ENCODE measurements around the gene LAP3.

Gene LAP3

DNA sequence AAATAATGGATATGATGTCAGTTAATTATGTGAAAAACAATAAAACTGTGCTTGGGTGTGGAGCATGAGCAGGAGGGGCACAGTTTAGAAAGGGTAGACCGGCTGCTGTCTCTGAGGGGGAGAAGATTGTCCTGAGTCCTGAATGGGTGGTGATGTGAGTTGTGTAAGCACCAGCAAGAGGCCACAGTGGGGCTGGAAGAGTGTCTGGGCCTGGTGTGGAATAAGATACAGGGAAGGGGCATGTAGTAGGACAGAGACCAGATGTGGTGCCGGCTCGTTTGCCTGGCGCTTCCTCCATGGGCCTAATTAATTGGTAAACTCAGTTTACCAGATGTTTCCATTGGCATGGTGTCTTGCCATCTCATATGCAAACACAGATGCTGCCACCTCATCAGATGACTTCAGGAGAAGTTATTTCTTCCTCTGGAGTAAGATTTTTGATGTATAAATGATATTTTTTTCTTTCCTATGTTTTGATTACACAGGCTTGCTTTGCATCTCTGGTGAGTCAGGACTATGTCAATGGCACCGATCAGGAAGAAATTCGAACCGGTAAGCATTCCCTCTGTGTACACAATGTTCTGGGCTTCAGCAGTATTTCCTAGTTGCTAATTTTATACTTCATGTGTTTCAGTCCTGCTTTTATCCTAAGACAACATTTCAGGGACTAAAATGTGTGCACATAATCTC lies 42.6 kb downstream of the LAP3 start:
- no peak for DNase-seq (ENCODE audit: low spot score)

GRCh38 chr4:17623451-17624001 lies 46.5 kb downstream of the LAP3 start:
- no peak for DNase-seq (ENCODE audit: low spot score)

GRCh38 chr4:17624821-17625220 lies 47.8 kb downstream of the LAP3 start:
- peak; percentile 44 for DNase-seq (ENCODE audit: low spot score)

- DNase-seq (ENCODE audit: low spot score): no peak
Observed at GRCh38 chr4:17630228-17630627, 53.2 kb downstream of the LAP3 start.

- no peak for DNase-seq (ENCODE audit: low spot score)
Observed at GRCh38 chr4:17633600-17633999, 56.6 kb downstream of the LAP3 start.

GRCh38 chr4:17635056-17635455 lies 58.1 kb downstream of the LAP3 start:
- no peak for DNase-seq (ENCODE audit: low spot score)

GRCh38 chr4:17636341-17636695 lies 59.3 kb downstream of the LAP3 start:
- DNase-seq (ENCODE audit: low spot score): no peak

DNA sequence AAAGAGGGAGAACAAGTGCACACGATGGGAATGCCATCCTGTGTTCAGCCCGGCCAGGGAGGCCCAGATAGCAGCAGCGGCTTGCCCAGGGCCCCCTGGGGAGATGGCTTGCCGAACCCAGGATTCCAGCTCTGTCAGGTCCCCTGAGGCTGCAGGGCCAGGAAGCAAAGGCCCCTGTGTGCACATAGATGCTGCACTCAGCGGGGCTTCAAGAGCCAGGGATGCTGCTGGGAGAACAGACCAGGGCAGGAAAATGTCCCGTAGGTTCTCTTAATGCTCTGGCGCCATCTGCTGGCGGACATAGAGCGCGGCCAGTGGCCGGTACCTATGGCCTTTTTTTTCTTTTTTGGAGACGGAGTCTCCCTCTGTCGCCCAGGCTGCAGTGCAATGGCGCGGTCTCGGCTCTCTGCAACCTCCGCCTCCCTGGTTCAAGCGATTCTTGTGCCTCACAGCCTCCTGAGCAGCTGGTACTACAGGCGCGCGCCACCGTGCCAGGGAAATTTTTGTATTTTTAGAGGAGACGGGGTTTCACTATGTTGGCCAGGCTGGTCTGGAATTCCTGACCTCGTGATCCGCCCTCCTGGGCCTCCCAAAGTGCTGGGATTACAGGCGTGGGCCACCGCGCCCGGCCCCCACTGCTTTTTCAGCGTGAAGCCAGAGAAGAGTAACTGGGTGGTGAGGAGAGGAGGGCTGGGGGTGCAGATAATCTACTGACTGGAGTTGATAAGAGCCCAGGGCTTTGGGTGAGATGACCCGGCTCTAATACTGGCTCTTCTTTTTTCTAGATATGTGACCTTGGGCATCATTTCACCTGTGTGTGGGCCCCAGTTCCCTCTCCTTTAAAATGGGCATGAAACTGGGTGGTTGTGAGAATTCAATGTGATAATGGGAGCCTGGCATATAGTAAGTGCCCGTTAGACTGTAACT lies 60.0 kb downstream of the LAP3 start:
- peak; percentile 83 for DNase-seq (ENCODE audit: low spot score)

DNA sequence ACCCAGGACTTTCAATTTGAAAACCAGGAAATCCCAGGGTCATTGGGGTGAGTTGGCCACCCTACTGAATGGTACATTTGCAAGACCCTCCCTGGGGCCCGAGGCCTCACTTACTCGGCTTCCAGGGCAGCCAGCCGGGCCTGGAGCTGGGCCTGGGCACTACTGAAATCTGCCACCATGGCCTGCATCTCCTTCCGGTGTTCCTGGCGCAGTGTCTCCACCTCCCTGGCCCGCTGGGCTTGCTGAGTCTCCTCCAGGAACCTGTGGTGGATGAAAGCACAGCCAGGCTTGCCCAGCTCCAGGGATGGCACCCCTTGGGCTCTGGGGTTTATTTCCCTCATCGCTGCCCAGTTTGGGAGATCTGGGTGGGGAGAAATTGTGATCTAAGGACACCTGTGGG lies 62.1 kb downstream of the LAP3 start:
- no peak for DNase-seq (ENCODE audit: low spot score)

GRCh38 chr4:17642398-17642783 lies 65.4 kb downstream of the LAP3 start:
- DNase-seq (ENCODE audit: low spot score): no peak

DNA sequence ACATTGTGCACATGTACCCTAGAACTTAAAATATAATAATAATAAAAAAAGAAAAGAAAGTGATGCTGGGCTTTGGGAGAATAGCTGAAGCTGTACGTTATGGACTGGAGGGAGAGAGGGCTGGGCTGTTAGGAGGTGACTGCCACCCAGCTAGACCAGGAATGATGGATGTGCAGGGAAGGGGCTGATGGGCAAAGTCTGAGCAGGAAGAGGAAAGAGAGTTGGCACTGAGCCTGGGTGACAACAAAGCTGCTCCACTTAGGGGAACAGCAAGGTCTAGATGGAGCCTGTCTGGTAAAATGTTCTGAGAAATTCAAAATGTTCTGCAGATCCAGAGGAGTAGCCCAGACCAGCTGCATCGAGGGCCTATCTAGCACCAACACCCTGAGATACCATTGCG lies 69.7 kb downstream of the LAP3 start:
- DNase-seq (ENCODE audit: low spot score): no peak

DNA sequence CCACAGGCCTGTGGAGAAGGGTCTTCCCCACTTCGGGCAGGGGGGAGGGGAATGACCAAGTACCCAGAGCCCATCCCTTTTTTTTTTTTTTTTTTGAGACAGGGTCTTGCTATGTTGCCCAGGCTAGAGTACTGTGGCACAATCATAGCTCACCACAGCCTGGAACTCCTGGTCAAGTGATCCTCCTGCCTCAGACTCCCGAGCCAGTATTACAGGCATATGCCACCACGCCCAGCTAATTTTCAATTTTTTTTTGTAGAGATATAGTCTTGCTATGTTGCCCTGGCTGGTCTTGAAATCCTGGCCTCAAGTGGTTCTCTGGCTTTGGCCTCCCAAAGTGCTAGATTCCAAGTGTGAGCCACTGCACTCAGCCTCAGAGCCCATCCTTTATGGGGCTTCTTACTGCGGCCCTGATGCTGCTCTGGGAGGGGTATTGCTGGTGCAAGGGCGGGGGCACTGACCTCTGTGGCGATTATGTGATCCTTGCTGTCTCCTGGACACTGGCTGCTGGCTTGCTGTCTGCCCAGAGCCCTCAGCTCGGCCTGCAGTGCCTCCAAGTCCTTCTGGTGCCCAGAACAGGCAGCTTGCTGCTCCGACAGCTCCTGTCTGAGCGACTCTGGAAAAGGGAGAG lies 70.3 kb downstream of the LAP3 start:
- no peak for DNase-seq (ENCODE audit: low spot score)

- DNase-seq (ENCODE audit: low spot score): no peak
Observed at GRCh38 chr4:17647927-17648326, 70.9 kb downstream of the LAP3 start.

- no peak for DNase-seq (ENCODE audit: low spot score)
Observed at GRCh38 chr4:17650406-17650805, 73.4 kb downstream of the LAP3 start.

GRCh38 chr4:17654701-17655100 lies 77.7 kb downstream of the LAP3 start:
- DNase-seq (ENCODE audit: low spot score): no peak

DNA sequence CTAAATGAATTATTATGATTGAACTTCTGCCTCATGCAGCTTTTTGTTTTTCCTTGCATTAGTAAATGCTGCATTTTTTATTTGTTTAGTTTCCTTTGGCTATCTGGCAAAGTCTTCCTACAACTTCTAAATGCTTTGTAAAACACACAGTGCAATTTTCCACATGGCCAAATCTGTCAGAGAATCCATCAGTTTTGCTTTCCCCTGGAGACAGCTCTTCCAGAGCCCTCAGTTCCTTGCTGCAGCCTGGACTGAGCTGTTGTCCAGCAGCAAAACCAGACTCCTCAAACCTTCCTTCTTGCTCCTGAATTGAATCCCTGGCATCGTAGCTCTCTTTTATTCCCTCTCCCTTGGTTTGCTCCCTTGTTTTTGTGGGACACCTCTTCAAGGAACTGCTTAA lies 80.1 kb downstream of the LAP3 start:
- DNase-seq (ENCODE audit: low spot score): no peak
